SK-N-SH (cell line): ENCODE measurements around the gene CFAP221. TPM values are rescaled to one million over a fixed set of nuclear protein-coding genes. Genes with fewer than 3 reads are reported as not detected.

Experiments used
- CTCF ChIA-PET: fragments of 300-600, 350-600 bp; formaldehyde crosslinking; extraction: SDS; loops from one replicate; lab custom pipeline; 2021; lab: Yijun Ruan, JAX
- POLR2A ChIA-PET: fragments of 350-600 bp; sonication (Branson Sonifier 250); formaldehyde crosslinking; extraction: SDS; loops from one replicate; lab custom pipeline; 2020; ENCODE audit warnings: antibody characterized with exemption, inconsistent platforms; lab: Yijun Ruan, JAX
- DNase-seq: peaks from one replicate; pipeline ENCODE4 v3.0.0; 2012
- H2AFZ ChIP-seq: fragments of 200-600 bp; sonication (generic); 2 replicates; pipeline ENCODE4 v1.8.1; 2016; ENCODE audit warnings: antibody characterized with exemption, mild to moderate bottlenecking, low read depth
- H3F3A ChIP-seq: fragments of 200-600 bp; sonication (generic); replicated peaks from 2 replicates; pipeline ENCODE3; 2016; ENCODE audit warnings: antibody characterized with exemption, mild to moderate bottlenecking; ENCODE audit not compliant: insufficient read depth
- H3K27ac ChIP-seq, 2 experiments: fragments of 200-500 bp in 1 of 2; fragments of 200-600 bp in 1 of 2; sonication (Bioruptor generic) in 1 of 2; sonication (generic), shearing (Covaris generic) in 1 of 2; 2 replicates each; pipeline versions ENCODE4 v1.5.1 to v1.6.1; 2014 to 2016; ENCODE audit warnings: low read depth in 2 of 2, inconsistent platforms in 1 of 2, low read length in 1 of 2, mild to moderate bottlenecking in 1 of 2, mixed read lengths in 1 of 2
- H3K27me3 ChIP-seq: fragments of 200-600 bp; sonication (generic), shearing (Covaris generic); 2 replicates; pipeline ENCODE4 v1.6.1; 2016; ENCODE audit warnings: mixed run types; ENCODE audit not compliant: insufficient read depth
- H3K36me3 ChIP-seq, 2 experiments: fragments of 200-500 bp in 1 of 2; fragments of 200-600 bp in 1 of 2; sonication (Bioruptor generic) in 1 of 2; sonication (generic) in 1 of 2; replicated peaks in 1 of 2; 2 replicates each; pipeline versions ENCODE3 to v1.5.1; 2014 to 2016; ENCODE audit warnings: low read length in 1 of 2, mild to moderate bottlenecking in 1 of 2; ENCODE audit not compliant: insufficient read depth in 2 of 2, control insufficient read depth in 1 of 2
- H3K4me1 ChIP-seq, 2 experiments: fragments of 200-500 bp in 1 of 2; fragments of 200-600 bp in 1 of 2; sonication (Bioruptor generic) in 1 of 2; sonication (generic), shearing (Covaris generic) in 1 of 2; 2 replicates each; pipeline versions ENCODE4 v1.5.1 to v1.6.1; 2014 to 2016; ENCODE audit warnings: low read depth in 1 of 2, low read length in 1 of 2, mixed run types in 1 of 2; ENCODE audit not compliant: insufficient read depth in 2 of 2, control insufficient read depth in 1 of 2
- H3K4me2 ChIP-seq: fragments of 200-600 bp; sonication (generic), shearing (Covaris generic); 2 replicates; pipeline ENCODE4 v1.6.1; 2017; ENCODE audit warnings: mixed run types
- H3K4me3 ChIP-seq, 2 experiments: fragments of 200-500 bp in 1 of 2; fragments of 200-600 bp in 1 of 2; sonication (Bioruptor generic) in 1 of 2; sonication (generic), shearing (Covaris generic) in 1 of 2; 2 replicates each; pipeline versions ENCODE4 v1.5.1 to v1.8.1; 2014 to 2016; ENCODE audit warnings: low read depth in 2 of 2, inconsistent platforms in 1 of 2, low read length in 1 of 2, mild to moderate bottlenecking in 1 of 2, mixed read lengths in 1 of 2, moderate library complexity in 1 of 2
- H3K79me2 ChIP-seq: fragments of 200-600 bp; sonication (generic); 2 replicates; pipeline ENCODE4 v1.8.1; 2017; ENCODE audit warnings: mild to moderate bottlenecking; ENCODE audit not compliant: insufficient read depth
- H3K9ac ChIP-seq: fragments of 200-600 bp; sonication (generic); 2 replicates; pipeline ENCODE4 v1.6.1; 2017; ENCODE audit warnings: mixed run types
- H3K9me2 ChIP-seq: fragments of 200-600 bp; sonication (generic); 2 replicates; pipeline ENCODE4 v1.6.1; 2017; ENCODE audit warnings: mixed run types
- H3K9me3 ChIP-seq: fragments of 200-600 bp; sonication (generic); 2 replicates; pipeline ENCODE4 v1.6.1; 2017; ENCODE audit warnings: mixed run types, mild to moderate bottlenecking, moderate library complexity
- H4K20me1 ChIP-seq: fragments of 200-600 bp; sonication (generic); 2 replicates; pipeline ENCODE4 v1.6.1; 2017; ENCODE audit warnings: mild to moderate bottlenecking, mixed run types; ENCODE audit not compliant: insufficient read depth
- CTCF ChIP-seq: fragments of 200-600 bp; sonication (generic); IDR thresholded peaks from 2 replicates; pipeline ENCODE4 v1.6.1; 2017; ENCODE audit warnings: antibody characterized with exemption, mild to moderate bottlenecking, moderate library complexity
- EP300 ChIP-seq, 2 experiments: IDR thresholded peaks; 2 replicates each; pipeline versions ENCODE4 v1.4.0 to v1.6.1; 2012; ENCODE audit warnings: borderline replicate concordance in 1 of 2, low read depth in 1 of 2, low read length in 1 of 2
- FOSL2 ChIP-seq: IDR thresholded peaks from 2 replicates; pipeline ENCODE4 v1.4.0; 2012; ENCODE audit warnings: low read depth, mild to moderate bottlenecking, moderate library complexity, borderline replicate concordance
- JUND ChIP-seq: IDR thresholded peaks from 2 replicates; pipeline ENCODE4 v1.4.0; 2012
- MXI1 ChIP-seq: IDR thresholded peaks from 2 replicates; pipeline ENCODE4 v1.6.1; 2012; ENCODE audit warnings: mild to moderate bottlenecking, low read depth, low read length, improper control_type of control experiment
- NRF1 ChIP-seq: IDR thresholded peaks from 2 replicates; pipeline ENCODE4 v1.6.1; 2012; ENCODE audit warnings: low read depth, mild to moderate bottlenecking, low read length
- PBX3 ChIP-seq: IDR thresholded peaks from 2 replicates; pipeline ENCODE4; 2012
- RCOR1 ChIP-seq: fragments of 150-350 bp; IDR thresholded peaks from 2 replicates; pipeline ENCODE4 v1.6.1; 2017; ENCODE audit warnings: antibody characterized with exemption, low read length
- RFX5 ChIP-seq: IDR thresholded peaks from 2 replicates; pipeline ENCODE4 v1.6.1; 2012; ENCODE audit warnings: mild to moderate bottlenecking, improper control_type of control experiment, low read length
- TAF1 ChIP-seq: IDR thresholded peaks from 2 replicates; pipeline ENCODE4 v1.6.1; 2012; ENCODE audit warnings: low read depth, mild to moderate bottlenecking, low read length, moderate library complexity, borderline replicate concordance
- WGBS: methylation state at CpG from one replicate; pipeline ENCODE4 v1.1.6; 2017; ENCODE audit warnings: low lambda C conversion rate; 5-methylcytosine and 5-hydroxymethylcytosine counted together
- polyA plus RNA-seq, 3 experiments: library from polyadenylated mRNA; depleted of rRNA; stranded (reverse); fragments of >200 nt; gene quantifications; 2 replicates each; pipeline ENCODE4 v1.2.3, GENCODE V29; 2012

The CFAP221 gene
- polyA plus RNA-seq, 1 of the 3 experiments (the other 2 are of a cell fraction), result 0.12 TPM

GRCh38 chr2:119674711-119675500 is 130.7 kb downstream of the CFAP221 start:
- peak; percentile 24 for DNase-seq
- H3K27ac ChIP-seq, result no peak overlapping the region
- peaks cover 9% of the 10 kb centered on the region; the same call in 1 of the 2 replicates for H3K79me2 ChIP-seq
- peaks cover 3% of the 10 kb centered on the region for H3F3A ChIP-seq
- WGBS, result 48% methylated on average over 9 of the region's 10 CpGs
- no peaks in the 10 kb centered on the region for H4K20me1 ChIP-seq
- POLR2A ChIA-PET, result no interaction called here
- H3K4me2 ChIP-seq, result no peak overlapping the region
- no peaks in the 10 kb centered on the region for H3K36me3 ChIP-seq
- H3K9ac ChIP-seq, result no peak overlapping the region
- peaks cover under 1 to 10% of the 10 kb centered on the region in 2 experiments; a peak in 2 of 4 replicates for H3K4me1 ChIP-seq
- CTCF ChIA-PET, result interaction anchor here (0.8 to 1.6 kb wide), 4 partner anchors 9 to 198 kb away, joined by 3 to 5 read pairs (median 4); no protein-coding TSS in a partner anchor
- H2AFZ ChIP-seq, result no peak overlapping the region
- no peak overlapping the region for H3K4me3 ChIP-seq
- no peaks in the 10 kb centered on the region for H3K9me2 ChIP-seq
- H3K9me3 ChIP-seq, result no peaks in the 10 kb centered on the region
- TF ChIP-seq FOSL2, result no peak
- no peak for TF ChIP-seq JUND
- no peak for TF ChIP-seq EP300 (IDR thresholded peaks at IDR 0.05; ENCODE audit: borderline replicate concordance in 1 of 2, low read depth in 1 of 2, low read length in 1 of 2)
- TF ChIP-seq TAF1, result no peak
- TF ChIP-seq RFX5, result no peak
- TF ChIP-seq PBX3, result no peak
- no peak for TF ChIP-seq RCOR1
- TF ChIP-seq CTCF, result no peak
- H3K27me3 ChIP-seq, result no peaks in the 10 kb centered on the region; the same call in 1 of the 2 replicates

- 33% methylated on average over 18 of the region's 19 CpGs for WGBS
- Histone ChIP-seq H3K79me2 (peaks cover 19% of the 10 kb centered on the region), H3K9me3 (no peaks in the 10 kb centered on the region), H3K27me3 (no peaks in the 10 kb centered on the region; the same call in 1 of the 2 replicates), H3K9ac (no peak overlapping the region), H3K36me3 (peaks cover 5 to 12% of the 10 kb centered on the region in 2 experiments), H4K20me1 (0 out of 2 replicates have a peak, but pooled peaks cover 6% of the 10 kb centered on the region), H3K4me1 (peaks cover 5 to 20% of the 10 kb centered on the region in 2 experiments; a peak in 2 of 4 replicates), H3K4me3 (peak overlapping the region in 1 of 2 experiments; percentile 92; a peak in 2 of 4 replicates), H2AFZ (peak overlapping the region; percentile 70; the same call in 1 of the 2 replicates), H3F3A (peaks cover 3% of the 10 kb centered on the region), H3K27ac (no peak overlapping the region), H3K4me2 (peak overlapping the region; percentile 88; the same call in 1 of the 2 replicates), H3K9me2 (no peaks in the 10 kb centered on the region)
- peak; percentile 49 for DNase-seq
- TF ChIP-seq NRF1 (no peak), MXI1 (0 out of 2 replicates have a peak, but pooled peaks have one; percentile 25)
- CTCF ChIA-PET, result interaction anchor here (0.9 to 1.8 kb wide), 5 partner anchors 17 to 432 kb away, joined by 3 to 7 read pairs (median 4); no protein-coding TSS in a partner anchor
- POLR2A ChIA-PET, result interaction anchor here (0.9 kb wide), 1 partner anchor 9 kb away, joined by 3 read pairs; no protein-coding TSS in a partner anchor
These were observed 133.9 kb downstream of the CFAP221 start for GRCh38 chr2:119678021-119678656.
